Neural cell (in vitro differentiated cells): ENCODE data around the gene MBD3L1.

ENCODE experiments used
- CTCF ChIP-seq: fragments of 450-650 bp; IDR thresholded peaks from 2 replicates; pipeline ENCODE4 v1.5.1; 2014; ENCODE audit warnings: antibody characterized with exemption, mild to moderate bottlenecking, moderate library complexity; ENCODE audit not compliant: poor library complexity, severe bottlenecking
- EP300 ChIP-seq: fragments of 450-650 bp; conservative IDR thresholded peaks from 2 replicates; pipeline ENCODE4 v1.6.1; 2014; ENCODE audit warnings: antibody characterized with exemption, mild to moderate bottlenecking, moderate library complexity; ENCODE audit not compliant: poor library complexity, severe bottlenecking
- EZH2 ChIP-seq: fragments of 200-600, 300-800 bp; shearing (Covaris generic), sonication (generic); IDR thresholded peaks from 2 replicates; pipeline ENCODE4 v1.6.1; 2014; ENCODE audit warnings: antibody characterized with exemption, low read length, borderline replicate concordance, mild to moderate bottlenecking; ENCODE audit not compliant: insufficient read depth, poor library complexity, severe bottlenecking
- POLR2AphosphoS5 ChIP-seq: IDR thresholded peaks from 2 replicates; pipeline ENCODE4 v1.6.1; 2012
- RAD21 ChIP-seq: fragments of 450-650 bp; conservative IDR thresholded peaks from 2 replicates; pipeline ENCODE4 v1.6.1; 2014; ENCODE audit warnings: antibody characterized with exemption, mild to moderate bottlenecking, moderate library complexity
- REST ChIP-seq: IDR thresholded peaks from 2 replicates; pipeline ENCODE4 v1.6.1; 2012; ENCODE audit warnings: borderline replicate concordance
- SMC3 ChIP-seq: fragments of 450-650 bp; conservative IDR thresholded peaks from 2 replicates; pipeline ENCODE4 v1.6.1; 2014; ENCODE audit warnings: antibody characterized with exemption, mild to moderate bottlenecking, moderate library complexity; ENCODE audit not compliant: poor library complexity
- TAF1 ChIP-seq: IDR thresholded peaks from 2 replicates; pipeline ENCODE4 v1.6.1; 2012; ENCODE audit warnings: low read depth

- TF ChIP-seq EZH2 (no peak), CTCF (no peak), TAF1 (no peak), RAD21 (no peak), POLR2AphosphoS5 (no peak), REST (no peak), SMC3 (no peak), EP300 (no peak)
Measured at GRCh38 chr19:8820234-8820633, 11.9 kb upstream of the MBD3L1 start.
